TTC549 (cell line): ENCODE results near the gene MRPL57.
"Not testable (repeated sequence)": the region's sequence is repeated elsewhere in the genome, so short reads cannot be mapped to it uniquely, and the experiment has no call there.

Experiments used
- FAIRE-seq: peaks from 2 replicates; lab custom pipeline; 2012; peaks lifted over from hg19 to GRCh38; lab: Jason Lieb, UNC

Gene MRPL57

GRCh38 chr13:21197606-21198225 lies 21.3 kb downstream of the MRPL57 start:
- not testable (repeated sequence) for FAIRE-seq

GRCh38 chr13:21198391-21198790 lies 21.9 kb downstream of the MRPL57 start:
- not testable (repeated sequence) for FAIRE-seq

- FAIRE-seq, result not testable (repeated sequence)
Measured at GRCh38 chr13:21201456-21202190, 25.2 kb downstream of the MRPL57 start.

GRCh38 chr13:21202767-21203531 lies 26.5 kb downstream of the MRPL57 start:
- no peak for FAIRE-seq

DNA sequence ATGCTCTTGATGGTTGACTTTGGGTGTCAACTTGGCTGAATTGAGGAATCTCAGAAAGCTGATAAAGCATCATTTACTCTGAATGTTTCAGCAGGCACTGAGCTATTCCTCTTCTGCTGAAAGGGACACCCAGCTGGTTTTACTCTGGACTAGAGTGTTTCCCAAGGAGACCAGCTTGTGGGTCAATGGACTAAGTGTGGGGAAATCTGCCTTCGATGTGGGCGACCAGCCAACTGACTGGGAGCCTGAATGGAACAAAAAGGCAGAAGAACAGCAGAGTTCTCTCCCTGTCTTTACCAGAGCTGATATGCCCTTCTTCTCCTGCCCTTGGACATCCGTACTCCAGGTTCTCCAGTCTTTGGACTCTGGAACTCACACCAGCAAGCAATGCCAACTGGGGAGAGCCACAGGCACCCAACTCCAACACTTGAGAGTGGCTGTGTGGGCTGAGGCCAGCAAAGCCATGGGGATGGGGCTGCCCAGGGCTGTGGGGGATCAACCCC lies 32.2 kb downstream of the MRPL57 start:
- no peak for FAIRE-seq

GRCh38 chr13:21212138-21212775 lies 35.8 kb downstream of the MRPL57 start:
- FAIRE-seq, result no peak

GRCh38 chr13:21215419-21215818 lies 39.0 kb downstream of the MRPL57 start:
- FAIRE-seq, result not testable (repeated sequence)

DNA sequence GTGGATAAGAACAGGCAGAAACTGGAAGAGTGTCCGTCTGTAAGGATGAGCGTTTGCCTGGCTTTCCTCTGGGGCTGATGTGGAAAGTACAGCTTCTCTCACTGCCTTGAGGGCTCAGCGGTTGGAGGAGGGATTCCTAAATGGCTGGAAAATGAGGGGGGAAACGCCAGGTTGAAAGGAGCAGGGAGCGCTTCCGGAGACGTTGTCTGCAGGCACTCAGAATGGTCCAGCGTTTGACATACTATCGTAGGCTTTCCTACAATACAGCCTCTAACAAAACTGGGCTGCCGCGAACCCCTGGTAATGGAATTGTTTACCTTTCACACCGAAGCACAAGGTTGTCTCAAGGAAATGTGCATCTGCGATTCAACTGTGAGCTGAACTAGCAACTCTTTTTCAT lies 39.9 kb downstream of the MRPL57 start:
- no peak for FAIRE-seq

DNA sequence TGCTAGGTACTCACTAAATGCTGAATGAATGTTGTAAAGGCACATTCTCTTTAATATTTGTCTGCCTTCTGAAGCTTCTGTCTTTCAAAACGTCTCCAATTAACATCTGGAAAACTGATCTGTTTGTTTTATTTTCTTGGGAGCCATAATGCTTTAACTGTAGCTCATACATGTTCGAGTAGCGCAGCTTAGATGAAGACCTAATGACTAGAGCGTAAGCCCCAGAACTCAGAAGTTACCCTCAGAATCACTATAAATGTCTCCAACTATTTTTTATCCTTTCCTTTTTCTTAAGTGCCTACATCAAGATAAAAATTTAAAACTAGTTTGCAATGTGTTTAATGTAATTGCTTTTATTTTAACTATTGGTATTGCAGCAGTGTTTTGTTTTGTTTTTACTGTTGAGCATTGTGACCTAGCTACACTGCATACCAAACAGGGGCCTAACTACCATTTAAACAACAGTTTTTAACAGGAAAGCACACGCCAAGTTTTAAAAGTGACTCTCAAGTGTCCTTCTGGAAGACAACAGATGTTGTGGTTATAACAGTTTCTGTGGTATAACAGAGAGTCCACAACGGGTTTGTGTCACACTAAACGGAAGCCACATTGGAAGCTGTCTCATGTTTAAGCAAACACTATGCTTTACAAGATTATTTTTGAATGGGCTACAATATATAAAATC lies 42.0 kb downstream of the MRPL57 start:
- FAIRE-seq, result no peak

- no peak for FAIRE-seq
Measured at GRCh38 chr13:21219036-21219381, 42.6 kb downstream of the MRPL57 start.

DNA sequence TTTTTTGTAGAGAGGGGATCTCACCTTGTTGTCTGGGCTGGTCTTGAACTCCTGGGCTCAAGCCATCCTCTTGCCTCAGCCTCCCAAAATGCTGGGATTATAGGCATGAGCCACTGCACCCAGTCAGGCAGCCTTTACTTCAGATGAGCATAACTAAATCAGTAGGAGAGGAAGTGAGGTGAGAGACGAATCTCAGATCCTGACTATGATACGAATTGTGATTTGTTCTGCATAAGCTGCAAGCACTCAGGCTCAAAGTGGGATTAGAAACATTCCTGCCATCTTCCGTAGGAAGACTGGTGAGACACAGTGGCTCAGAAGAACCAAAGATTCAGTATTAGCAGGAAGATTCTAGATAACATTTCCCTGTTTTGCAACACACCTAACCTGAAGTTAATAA lies 43.3 kb downstream of the MRPL57 start:
- not testable (repeated sequence) for FAIRE-seq

DNA sequence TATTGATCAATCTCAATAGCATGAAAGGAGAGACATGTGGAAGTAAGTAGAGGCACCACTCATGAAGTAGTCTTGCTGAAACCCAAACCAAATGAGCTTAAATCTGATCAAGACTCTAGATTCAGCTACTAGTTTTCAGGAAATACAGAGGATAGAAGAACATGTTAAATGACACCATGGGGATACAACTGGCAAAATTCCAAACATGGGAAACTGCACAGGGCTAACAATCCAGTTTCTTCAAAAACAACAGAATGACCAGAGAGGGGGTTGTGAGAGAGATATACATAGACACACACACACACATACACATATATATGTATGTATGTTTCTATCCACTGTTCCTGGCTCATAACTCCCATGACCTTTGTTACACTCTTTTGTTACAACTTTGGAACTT lies 44.8 kb downstream of the MRPL57 start:
- no peak for FAIRE-seq

- FAIRE-seq, result no peak
Measured at GRCh38 chr13:21225082-21225481, 48.6 kb downstream of the MRPL57 start.

GRCh38 chr13:21225841-21226581 lies 49.6 kb downstream of the MRPL57 start:
- FAIRE-seq, result no peak

- no peak for FAIRE-seq
Measured at GRCh38 chr13:21227917-21228316, 51.5 kb downstream of the MRPL57 start.
